HPDE6-E6E7 (cell line): ENCODE results near the gene GBA3.

Experiments
- DNase-seq: peaks from one replicate; pipeline ENCODE4 v3.0.0; 2011; ENCODE audit warnings: missing footprints; ENCODE audit errors: extremely low spot score

Gene GBA3

DNA sequence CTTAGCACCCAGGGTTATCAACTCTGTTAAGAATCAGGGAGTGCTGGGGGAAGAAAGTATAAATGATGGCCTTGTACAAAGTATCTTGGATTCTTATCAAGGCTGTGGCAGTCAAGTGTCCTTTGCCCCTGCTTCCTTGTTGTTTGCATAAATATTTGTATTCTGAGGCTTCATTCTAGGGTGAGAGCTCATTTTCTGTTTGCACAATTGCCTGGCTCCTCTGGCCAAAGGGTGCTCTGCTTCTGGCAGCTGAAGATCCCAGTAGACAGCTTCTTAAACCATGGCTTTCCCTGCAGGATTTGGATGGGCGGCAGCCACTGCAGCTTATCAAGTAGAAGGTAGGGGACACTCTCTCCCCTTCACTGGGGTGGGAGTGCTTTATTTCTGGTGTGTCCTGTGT is at the start of gene GBA3:
Gene GBA3 (plus strand): TSS at position 202 of the 400 bp plus-strand sequence.
- no peak for DNase-seq

DNA sequence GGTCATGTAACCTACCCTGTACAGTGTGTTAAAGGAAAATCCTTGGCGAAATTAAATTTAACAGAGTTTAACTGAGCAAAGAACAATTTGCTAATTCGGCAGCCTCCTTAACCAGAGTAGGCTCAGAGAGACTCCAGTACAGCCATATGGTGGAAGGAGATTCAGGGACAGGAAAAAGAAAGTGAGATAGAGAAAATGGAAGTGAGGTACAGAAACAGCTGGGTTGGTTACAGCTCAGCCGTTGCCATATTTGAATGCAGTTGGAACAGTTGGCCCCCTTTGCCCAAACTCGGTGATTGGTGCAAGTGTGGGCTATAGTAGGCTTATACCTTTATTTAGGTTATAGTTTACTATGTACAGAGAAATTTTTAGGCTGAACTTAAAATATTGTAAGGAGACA is 48.8 kb upstream of the GBA3 start:
- no peak for DNase-seq

DNA sequence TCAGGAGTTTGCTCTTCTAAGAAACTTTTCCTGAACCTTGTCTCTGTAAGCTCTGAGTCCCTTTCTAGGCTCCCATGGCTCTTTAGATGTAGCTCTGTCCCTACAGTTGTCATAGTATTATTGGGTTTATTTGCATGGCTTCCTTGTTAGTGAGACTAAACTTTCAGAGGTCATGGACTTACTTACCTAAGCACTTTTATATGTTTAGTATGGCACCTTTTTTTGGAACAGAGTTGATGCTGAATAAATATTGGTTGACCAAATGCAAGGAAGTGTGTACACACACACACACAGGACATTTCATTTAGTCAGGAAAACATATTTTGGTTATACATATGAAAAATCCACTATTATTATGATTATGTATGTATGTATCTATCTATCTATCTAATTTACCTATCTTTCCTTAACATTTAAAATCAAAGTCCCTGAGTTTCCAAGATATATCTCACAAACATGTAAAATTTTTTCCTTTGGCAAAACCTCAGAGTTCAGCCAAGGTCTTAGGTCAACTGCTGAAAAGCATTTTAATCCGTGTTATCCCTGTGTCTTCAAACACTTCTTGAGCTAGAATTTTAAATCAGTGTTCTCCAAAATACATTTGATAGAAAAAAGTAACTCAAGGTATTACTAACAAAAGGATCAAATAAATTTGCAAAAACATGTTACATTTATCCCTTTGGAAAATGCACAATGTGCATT is 47.1 kb upstream of the GBA3 start:
- DNase-seq: no peak

DNA sequence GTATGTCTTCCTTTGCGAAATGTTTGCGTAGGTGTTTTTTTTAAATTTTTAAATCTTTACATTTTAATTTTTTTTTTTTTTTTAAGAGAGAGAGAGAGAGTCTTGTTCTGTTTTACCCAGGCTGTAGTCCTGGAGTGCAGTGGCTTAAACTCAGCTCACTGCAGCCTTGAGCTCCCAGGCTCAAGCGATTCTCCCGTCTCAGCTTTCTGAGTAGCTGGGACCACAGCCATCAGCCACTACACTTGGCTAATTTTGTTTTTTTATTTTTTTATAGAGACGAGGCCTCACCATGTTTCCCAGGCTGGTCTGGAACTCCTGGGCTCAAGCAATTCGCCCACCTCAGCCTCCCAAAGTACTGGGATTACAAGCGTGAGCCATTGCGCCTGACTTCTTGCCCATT is 43.7 kb upstream of the GBA3 start:
- no peak for DNase-seq

DNA sequence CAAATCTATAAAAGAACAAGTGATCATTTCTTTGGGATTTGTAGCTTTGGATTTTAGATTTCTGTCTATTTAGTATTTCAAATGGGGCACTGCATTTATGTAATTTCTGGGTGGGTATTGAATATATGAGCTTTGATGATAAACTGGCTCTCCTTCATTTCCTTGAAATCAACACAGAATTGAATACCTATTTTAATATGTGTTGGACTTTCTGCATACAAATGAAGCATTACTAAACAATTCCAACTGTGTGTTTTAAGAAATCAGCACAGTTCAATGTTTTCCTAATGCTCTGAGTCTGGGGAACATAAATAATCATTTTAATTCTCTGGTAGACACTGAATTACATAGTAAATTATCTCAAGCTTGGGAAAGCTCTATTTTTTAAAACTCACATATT is 42.0 kb upstream of the GBA3 start:
- no peak for DNase-seq

DNA sequence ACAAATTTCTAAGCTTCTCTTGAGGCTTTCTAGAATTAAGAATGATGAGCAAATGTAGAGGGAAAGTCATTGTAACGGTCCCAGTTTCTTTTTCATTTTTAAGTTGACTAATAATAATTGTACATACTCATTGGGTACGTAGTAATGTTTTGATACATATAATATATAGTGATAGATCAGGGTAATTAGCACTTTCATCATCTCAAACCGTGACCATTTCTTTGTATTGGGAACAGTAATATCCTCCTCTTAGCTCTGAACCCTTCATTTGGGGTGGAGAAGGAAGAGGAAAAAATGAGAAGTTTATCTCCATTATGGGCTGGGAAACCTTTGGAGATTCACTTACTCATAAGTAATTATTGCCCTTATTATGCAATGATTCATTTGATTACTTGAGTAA is 39.0 kb upstream of the GBA3 start:
- no peak for DNase-seq

DNA sequence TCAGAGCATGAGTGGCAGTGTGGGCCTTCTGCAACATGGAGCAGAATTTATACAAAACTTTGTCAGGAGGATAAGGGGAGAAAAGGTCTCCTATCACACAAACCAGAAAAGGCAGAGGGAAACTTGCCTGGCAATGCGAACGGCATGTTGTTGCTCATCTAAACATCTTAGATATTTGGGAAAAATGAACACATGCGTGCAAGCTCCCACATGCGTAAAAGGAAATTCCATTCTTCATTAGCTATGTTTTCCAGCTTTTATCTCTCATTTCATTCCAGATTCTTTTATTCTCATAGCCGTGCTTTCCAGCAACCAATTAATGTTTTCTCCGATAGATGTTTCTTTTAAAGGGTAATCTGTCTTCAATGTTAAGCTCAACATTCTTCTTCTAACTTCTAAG is 31.3 kb upstream of the GBA3 start:
- no peak for DNase-seq

- DNase-seq: no peak
Measured at GRCh38 chr4:22667332-22667940, 25.3 kb upstream of the GBA3 start.

DNA sequence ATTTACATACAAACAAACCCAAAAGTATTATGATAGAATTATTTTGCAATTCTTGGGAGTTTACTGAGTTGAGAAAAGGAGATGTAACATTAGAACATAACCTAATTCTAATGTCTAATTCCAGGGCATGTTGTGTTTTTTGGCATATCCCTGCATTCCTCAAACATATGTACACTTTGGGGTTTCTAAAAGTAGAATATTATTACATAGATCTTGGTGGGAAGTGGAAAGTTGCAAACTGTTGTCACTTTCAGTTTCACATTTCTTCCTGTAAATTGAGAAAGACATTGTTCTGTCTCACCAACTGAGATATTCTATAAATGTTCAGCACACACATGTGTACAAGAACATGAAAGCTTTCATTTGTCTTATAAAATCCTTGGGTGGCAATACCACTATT is 24.4 kb upstream of the GBA3 start:
- DNase-seq: no peak

DNA sequence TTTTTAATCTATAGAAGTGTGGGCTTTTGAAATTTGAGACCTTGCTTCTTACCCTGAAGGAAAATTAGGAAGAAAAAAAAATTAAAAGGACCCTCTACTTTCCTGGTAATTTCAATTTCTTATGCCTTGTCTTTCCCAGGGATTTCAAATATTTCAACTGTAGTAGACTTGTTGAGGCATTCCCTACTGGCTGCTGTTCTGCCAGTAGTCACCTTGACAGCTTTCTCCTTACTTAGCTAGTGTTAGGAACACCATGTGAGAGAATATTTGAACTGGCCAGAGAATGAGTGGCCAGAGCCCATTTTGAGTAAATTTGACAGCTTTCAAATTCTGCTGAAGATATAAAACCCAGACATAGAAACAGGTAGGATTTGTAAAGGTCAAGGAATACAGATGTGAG is 24.0 kb upstream of the GBA3 start:
- DNase-seq: no peak

GRCh38 chr4:22670956-22671355 is 21.8 kb upstream of the GBA3 start:
- DNase-seq: no peak

DNA sequence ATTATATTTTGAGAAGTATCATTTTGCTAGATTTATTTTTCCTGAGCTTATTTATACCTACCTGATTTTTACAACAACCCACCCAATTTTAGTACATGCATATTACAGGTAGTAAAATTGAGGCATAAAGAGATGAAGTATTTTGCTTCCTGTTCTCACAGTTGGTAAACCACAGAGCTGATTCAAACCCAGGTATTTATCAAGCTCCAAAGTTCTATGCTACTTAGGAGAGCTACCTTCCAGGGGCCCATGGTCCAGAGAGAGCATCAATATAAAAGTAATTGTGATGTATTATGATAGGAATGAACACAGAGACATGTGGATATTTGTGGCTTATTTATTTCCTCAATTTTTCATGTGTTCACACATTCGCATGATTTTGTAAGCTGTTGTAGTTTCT is 20.2 kb upstream of the GBA3 start:
- DNase-seq: no peak

DNA sequence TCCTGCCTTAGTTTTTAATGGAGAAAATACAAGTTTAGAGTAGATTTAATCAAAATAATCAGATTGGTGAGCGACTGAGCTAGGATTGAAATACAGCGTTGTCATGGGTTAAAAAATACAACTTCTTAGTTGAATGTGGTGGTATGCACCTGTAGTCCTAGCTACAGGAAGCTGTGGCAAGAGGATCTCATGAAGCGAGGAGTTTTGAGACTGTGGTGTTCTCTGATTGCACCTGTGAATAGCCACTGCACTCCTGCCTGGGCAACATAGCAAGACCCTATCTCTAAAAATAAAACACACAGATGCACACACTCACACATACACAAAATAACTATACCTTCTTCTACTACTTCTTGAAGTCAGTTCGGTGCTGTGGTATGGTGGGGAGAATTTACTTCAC is 19.8 kb upstream of the GBA3 start:
- no peak for DNase-seq

- no peak for DNase-seq
Measured at GRCh38 chr4:22674700-22675099, 18.0 kb upstream of the GBA3 start.

DNA sequence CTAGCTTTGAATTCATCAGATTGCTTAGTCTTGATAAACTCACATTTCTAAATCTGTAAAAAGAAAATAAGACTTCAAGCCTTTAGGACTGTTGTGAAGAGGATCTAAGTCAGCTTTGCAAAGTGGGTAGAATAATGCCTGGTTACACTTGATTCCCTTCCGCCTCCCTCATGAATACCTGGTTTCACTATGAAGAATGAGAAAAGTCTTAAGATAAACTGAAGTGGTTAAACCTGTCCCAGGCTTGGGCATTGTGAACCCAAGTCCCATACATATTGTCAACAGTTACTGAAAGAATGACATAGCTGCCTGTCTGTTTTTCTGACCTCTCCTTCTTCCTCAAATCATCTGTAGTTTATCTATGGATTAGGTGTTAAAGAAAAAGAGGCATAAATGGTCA is 16.7 kb upstream of the GBA3 start:
- no peak for DNase-seq

- DNase-seq: no peak
Measured at GRCh38 chr4:22677780-22678179, 15.0 kb upstream of the GBA3 start.

GRCh38 chr4:22678940-22679854 is 13.5 kb upstream of the GBA3 start:
- DNase-seq: no peak

- DNase-seq: no peak
Measured at GRCh38 chr4:22680065-22680642, 12.6 kb upstream of the GBA3 start.

GRCh38 chr4:22683726-22684125 is 9.0 kb upstream of the GBA3 start:
- DNase-seq: no peak

DNA sequence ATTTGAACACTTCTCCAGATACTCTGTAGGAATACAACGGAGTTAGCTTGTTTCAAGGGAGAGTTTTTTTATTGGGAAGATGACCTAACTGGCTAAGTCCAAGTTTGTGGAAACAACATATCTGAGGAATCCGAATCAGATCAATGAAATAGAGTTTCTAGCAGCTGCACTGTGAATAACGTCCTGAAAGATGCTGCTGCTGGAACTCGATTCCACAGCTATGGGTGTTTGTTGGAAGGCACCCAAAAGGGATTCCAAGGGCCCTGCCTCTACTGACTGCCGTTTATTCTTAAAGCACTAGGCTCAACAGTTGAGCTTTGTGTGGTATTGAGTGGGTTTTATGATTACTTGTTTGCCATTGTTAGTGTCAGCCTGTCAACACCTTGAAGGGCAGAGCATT is 6.6 kb upstream of the GBA3 start:
- no peak for DNase-seq

- no peak for DNase-seq
Measured at GRCh38 chr4:22688236-22688635, 4.5 kb upstream of the GBA3 start.

- no peak for DNase-seq
Measured at GRCh38 chr4:22689428-22689827, 3.3 kb upstream of the GBA3 start.
